Cardiac atrium fibroblast (primary cell): ENCODE results near the gene ACSM6. TPM values are rescaled to one million over a fixed set of nuclear protein-coding genes. Genes with fewer than 3 reads are reported as not detected.

Source experiments
- total RNA-seq: library from RNA; depleted of rRNA; stranded (reverse); fragments of >200 nt; gene quantifications from 2 replicates; pipeline ENCODE4 v1.2.3, GENCODE V29; 2015

Gene ACSM6, protein sequence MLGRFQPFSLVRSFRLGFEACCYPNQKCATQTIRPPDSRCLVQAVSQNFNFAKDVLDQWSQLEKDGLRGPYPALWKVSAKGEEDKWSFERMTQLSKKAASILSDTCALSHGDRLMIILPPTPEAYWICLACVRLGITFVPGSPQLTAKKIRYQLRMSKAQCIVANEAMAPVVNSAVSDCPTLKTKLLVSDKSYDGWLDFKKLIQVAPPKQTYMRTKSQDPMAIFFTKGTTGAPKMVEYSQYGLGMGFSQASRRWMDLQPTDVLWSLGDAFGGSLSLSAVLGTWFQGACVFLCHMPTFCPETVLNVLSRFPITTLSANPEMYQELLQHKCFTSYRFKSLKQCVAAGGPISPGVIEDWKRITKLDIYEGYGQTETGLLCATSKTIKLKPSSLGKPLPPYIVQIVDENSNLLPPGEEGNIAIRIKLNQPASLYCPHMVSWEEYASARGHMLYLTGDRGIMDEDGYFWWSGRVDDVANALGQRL
- total RNA-seq = not detected in 2 replicates

DNA sequence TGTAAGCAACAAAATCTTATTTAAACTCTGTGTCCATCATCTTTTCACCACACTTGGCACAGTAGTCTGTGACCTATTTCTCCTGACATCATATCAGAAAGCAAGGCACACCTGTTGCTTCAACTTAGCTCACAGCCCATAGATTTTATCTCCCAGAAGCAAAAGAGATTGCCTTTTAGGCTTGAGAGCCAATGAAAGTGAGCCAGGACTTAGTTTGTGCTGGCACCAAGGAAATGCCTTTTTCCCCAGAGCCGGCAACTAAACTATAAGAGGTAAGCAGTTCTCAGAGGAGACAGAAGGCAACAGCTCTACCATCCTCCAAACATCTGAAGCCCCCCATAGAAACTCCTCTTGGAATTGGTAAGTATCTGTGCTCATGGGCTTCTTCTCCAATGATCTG, at the start of gene ACSM6:
Gene ACSM6 (plus strand): TSS at position 295 of the 400 bp plus-strand sequence. CDS start 248 bp downstream, outside the sequence.

Other genes starting within 250 kb of the ACSM6 start
- gene CYP2C8, start 124.7 kb upstream of the ACSM6 start, total RNA-seq = not detected in 2 replicates
- gene PDLIM1, start 96.8 kb downstream of the ACSM6 start, total RNA-seq = 82.3 and 153 TPM in 2 replicates